LNCaP clone FGC (cell line): ENCODE data around the gene PRXL2A.
A peak's percentile ranks its signal among the peaks of the same experiment; 100 is the strongest.
"Not testable (repeated sequence)": the region's sequence is repeated elsewhere in the genome, so short reads cannot be mapped to it uniquely, and the experiment has no call there.

Source experiments
- DNase-seq: peaks from one replicate; pipeline ENCODE4 v3.0.0-alpha.2; 2011; ENCODE audit warnings: low read depth
- H3K4me3 ChIP-seq: 2 replicates; pipeline ENCODE4 v1.5.1; 2011; ENCODE audit warnings: mild to moderate bottlenecking, low read depth, low read length, control low read depth
- TF ChIP-seq, protein P1 (sequence below): IDR thresholded peaks from 2 replicates; pipeline ENCODE4 v1.5.1; 2012; ENCODE audit warnings: mild to moderate bottlenecking; ENCODE audit not compliant: control insufficient read depth, insufficient read depth; ENCODE audit errors: extremely low read depth

Gene PRXL2A

DNA sequence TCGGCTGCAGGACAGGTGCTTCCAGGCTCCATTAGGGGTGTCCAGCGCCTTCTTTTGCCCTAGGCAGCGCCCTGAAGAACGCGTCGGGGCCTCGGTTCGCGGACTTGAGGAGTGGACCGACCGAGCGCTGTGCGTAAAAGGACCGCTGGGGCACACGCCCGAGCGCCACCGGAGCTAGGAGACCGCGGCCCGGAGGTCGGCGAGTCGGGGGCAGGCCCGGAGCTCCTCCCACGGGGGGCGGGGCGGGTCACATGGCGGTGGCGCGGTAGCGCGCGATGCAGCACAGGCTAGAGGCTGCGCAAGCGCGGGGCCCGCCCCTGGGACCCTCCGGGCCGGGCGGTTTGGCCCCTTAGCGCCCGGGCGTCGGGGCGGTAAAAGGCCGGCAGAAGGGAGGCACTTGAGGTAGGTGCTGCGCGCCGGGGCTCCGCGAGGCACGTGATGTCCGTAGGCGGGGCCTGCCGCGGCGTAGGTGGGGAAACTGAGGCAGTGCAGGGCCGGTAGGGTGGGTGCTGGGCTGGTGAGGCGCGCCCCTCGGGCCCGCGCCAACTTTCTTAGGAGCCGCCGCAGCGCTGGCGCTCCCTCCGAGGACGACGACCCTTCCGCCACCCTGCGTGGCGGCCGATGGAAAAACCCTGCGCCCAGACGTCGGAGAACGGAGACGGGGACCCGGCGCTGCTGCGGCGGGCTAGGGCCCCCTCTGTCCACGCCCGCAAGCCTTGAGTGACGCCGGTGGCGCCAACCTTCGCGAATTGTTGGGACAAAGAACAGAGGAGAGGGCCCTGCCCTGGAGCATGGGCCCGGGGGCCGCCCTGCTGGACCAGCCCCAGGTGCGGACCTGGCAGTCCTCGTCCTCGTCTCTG is at the start of gene PRXL2A:
Gene PRXL2A, plus strand, starts transcription at position 310 of the 860 bp plus-strand sequence. CDS start 11,917 bp downstream, outside the sequence.
- peak within 1 kb of the TSS; percentile 43 for H3K4me3 ChIP-seq
- DNase-seq = no peak

GRCh38 chr10:80358925-80359324 is 49.4 kb upstream of the PRXL2A start:
- DNase-seq, H3K4me3 ChIP-seq: not testable (repeated sequence)

More for the DNA sequence above, at the start of gene PRXL2A:
- TF ChIP-seq, protein P1, sequence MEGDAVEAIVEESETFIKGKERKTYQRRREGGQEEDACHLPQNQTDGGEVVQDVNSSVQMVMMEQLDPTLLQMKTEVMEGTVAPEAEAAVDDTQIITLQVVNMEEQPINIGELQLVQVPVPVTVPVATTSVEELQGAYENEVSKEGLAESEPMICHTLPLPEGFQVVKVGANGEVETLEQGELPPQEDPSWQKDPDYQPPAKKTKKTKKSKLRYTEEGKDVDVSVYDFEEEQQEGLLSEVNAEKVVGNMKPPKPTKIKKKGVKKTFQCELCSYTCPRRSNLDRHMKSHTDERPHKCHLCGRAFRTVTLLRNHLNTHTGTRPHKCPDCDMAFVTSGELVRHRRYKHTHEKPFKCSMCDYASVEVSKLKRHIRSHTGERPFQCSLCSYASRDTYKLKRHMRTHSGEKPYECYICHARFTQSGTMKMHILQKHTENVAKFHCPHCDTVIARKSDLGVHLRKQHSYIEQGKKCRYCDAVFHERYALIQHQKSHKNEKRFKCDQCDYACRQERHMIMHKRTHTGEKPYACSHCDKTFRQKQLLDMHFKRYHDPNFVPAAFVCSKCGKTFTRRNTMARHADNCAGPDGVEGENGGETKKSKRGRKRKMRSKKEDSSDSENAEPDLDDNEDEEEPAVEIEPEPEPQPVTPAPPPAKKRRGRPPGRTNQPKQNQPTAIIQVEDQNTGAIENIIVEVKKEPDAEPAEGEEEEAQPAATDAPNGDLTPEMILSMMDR = no peak

GRCh38 chr10:80359644-80360043 is 48.7 kb upstream of the PRXL2A start:
- H3K4me3 ChIP-seq = no peak overlapping the region
- DNase-seq = no peak
- TF ChIP-seq, protein P1 = no peak

DNA sequence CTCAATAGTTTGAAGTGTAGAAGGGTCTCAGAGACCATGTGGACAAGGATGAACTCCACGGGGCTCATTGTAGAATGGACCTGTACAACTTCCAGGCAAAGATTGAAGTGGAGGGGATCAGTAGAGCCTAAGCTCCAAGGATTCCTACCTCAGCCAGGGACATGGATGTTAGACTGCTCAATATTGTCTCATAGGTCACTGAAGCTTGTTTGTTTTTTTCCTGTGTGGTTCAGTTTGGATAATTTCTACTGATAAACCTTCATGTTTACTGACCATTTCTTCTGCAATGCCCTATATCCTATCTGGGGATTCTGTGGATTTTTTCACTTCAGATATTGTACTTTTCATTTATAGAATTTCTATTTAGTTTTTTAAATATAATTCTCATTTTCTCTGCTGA is 42.8 kb upstream of the PRXL2A start:
- DNase-seq = no peak

GRCh38 chr10:80371467-80371866 is 36.9 kb upstream of the PRXL2A start:
- no peak overlapping the region for H3K4me3 ChIP-seq
- TF ChIP-seq, protein P1 = no peak
- DNase-seq = no peak

More for the DNA sequence above, 42.8 kb upstream of the PRXL2A start:
- no peak overlapping the region for H3K4me3 ChIP-seq
- TF ChIP-seq, protein P1 = no peak

GRCh38 chr10:80372675-80373074 is 35.7 kb upstream of the PRXL2A start:
- DNase-seq = no peak
- H3K4me3 ChIP-seq = no peak overlapping the region
- TF ChIP-seq, protein P1 = no peak

DNA sequence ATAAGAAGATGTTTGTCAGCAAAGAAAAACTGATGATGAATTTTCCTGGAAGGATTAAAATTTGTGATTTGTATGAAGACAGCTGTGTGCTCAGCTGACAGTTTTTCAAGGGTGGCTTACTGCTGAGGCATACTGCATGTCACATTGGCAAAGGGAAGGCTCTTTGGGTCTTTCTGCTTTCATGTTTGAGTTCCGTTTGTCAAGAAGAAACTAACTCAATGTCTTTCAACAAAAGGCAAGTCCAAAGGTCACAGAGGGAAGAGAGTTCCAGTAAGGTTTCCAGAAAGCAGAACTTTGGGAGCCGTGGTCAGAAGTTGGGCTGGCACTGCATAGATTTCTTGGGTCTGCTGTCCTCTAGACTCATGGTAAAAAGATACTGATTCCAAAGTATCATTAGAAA is 34.8 kb upstream of the PRXL2A start:
- no peak for DNase-seq
- no peak overlapping the region for H3K4me3 ChIP-seq
- TF ChIP-seq, protein P1 = no peak
